Fibroblast of lung (primary cell): ENCODE data around the gene ARSJ.

ENCODE experiments used
- CTCF ChIP-seq, 2 donors: IDR thresholded peaks in 1 of 2; conservative IDR thresholded peaks in 1 of 2; 1 replicate in 1 of 2; 2 replicates in 1 of 2; pipeline ENCODE4 v1.5.1; 2011 to 2012; ENCODE audit warnings: low read length in 2 of 2, control low read depth in 1 of 2, inconsistent platforms in 1 of 2, low read depth in 1 of 2, mild to moderate bottlenecking in 1 of 2
- EZH2 ChIP-seq: IDR thresholded peaks from 2 replicates; pipeline ENCODE4 v1.5.1; 2012; ENCODE audit warnings: low read length, control low read depth, mild to moderate bottlenecking; ENCODE audit errors: missing control alignments

- no peak for TF ChIP-seq CTCF (conservative IDR thresholded peaks at IDR 0.05 in 1 of 2, IDR thresholded peaks at IDR 0.05 in 1 of 2; ENCODE audit: low read depth in 1 of 2, low read length in 2 of 2)
- TF ChIP-seq EZH2 = no peak
These were observed 3.9 kb downstream of the ARSJ start for GRCh38 chr4:113975578-113975977.
